Stimulated activated CD8-positive, alpha-beta memory T cell treated with anti-CD3 and anti-CD28 coated beads, Interleukin-7, amount 100 ng/mL, for 24 hours (primary cell): ENCODE measurements around the gene KLHL11.

Source experiments
- DNase-seq: peaks from one replicate; pipeline ENCODE4 v3.0.0-alpha.2; 2020; ENCODE audit warnings: low read depth

The KLHL11 gene

DNA sequence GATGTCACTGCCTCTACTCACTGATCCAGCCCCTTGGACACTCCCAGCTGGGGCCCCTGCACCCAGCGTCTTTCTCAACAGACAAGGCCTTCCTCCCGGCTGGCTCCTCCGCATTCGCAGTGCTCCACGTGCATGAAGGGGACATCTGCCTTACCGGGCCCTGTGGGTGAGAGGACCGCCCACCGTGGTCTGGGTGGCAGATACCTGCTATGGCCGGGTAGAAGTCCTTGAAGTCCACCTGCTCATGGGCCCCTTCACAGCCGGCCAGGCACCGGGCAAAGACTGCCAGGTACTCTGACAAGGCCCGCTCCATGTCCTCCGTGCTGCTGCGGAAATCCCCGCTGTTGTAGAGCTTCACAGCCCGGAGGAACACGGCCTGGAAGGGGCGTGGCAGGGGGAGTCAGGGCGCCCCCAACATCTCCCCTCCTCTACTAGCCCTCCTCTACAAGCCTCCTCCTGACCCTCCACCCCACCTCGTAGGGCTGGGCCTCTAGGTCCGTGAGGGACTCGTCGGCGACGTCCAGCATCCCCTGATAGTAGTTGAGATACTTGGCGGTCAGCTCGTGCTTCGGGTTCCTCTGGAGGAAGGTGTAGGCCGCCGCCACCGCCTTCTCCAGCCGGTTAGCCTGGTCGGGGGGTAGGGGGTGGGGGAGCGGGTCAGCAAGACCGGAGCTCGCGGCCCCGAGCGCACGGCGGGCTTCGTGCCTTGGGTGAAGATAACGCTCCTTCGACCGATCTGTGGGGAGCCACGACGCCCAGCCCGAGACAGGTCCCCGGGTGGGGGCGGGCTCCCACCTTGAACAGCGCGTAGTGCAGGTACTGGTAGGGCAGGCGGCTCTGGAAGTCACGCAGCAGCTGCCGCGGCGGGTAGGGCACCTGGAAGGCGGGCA is 54.3 kb downstream of the KLHL11 start:
- no peak for DNase-seq

GRCh38 chr17:41806685-41807445 is 58.4 kb downstream of the KLHL11 start:
- no peak for DNase-seq
